Erythroblast (primary cell): ENCODE results near the gene PHLDB1.

Experiments
- GATA1 ChIP-seq: IDR thresholded peaks from 2 replicates; pipeline ENCODE4 v1.6.1; 2011; ENCODE audit warnings: low read depth, mild to moderate bottlenecking, control low read depth, low read length, moderate library complexity
- POLR2A ChIP-seq: IDR thresholded peaks from 2 replicates; pipeline ENCODE4 v1.6.1; 2011; ENCODE audit warnings: mild to moderate bottlenecking, low read length

- TF ChIP-seq POLR2A, result no peak
- no peak for TF ChIP-seq GATA1
These were observed 2.8 kb upstream of the PHLDB1 start for GRCh38 chr11:118604566-118604965.
